Caco-2 (cell line): ENCODE results near the gene NDC1. TPM values are rescaled to one million over a fixed set of nuclear protein-coding genes. Genes with fewer than 3 reads are reported as not detected.

ENCODE experiments used
- BruUV-seq: library from RNA; stranded (reverse); fragments of 400-500 nt; replicated peaks from 2 replicates; lab custom pipeline; 2021; lab: Mats Ljungman, UMichigan
- CTCF ChIA-PET: fragments of 300-600 bp; sonication (Branson Sonifier 250); formaldehyde crosslinking; loops from one replicate; lab custom pipeline; 2022; ENCODE audit warnings: antibody characterized with exemption; lab: Charles Lee
- POLR2A ChIA-PET: fragments of 300-600 bp; sonication (Branson Sonifier 250); formaldehyde crosslinking; loops from one replicate; lab custom pipeline; 2022; ENCODE audit warnings: antibody characterized with exemption; lab: Charles Lee
- DNase-seq, 2 experiments: peaks; one replicate each; pipeline versions ENCODE4 v3.0.0 to v3.0.0-alpha.2; 2020 to 2022
- H3K27me3 ChIP-seq: replicated peaks from 2 replicates; pipeline ENCODE4 v1.6.0; 2011; ENCODE audit warnings: low read length; ENCODE audit not compliant: control insufficient read depth, insufficient read depth
- H3K36me3 ChIP-seq: 2 replicates; pipeline ENCODE4 v1.5.1; 2011; ENCODE audit warnings: low read length; ENCODE audit not compliant: control insufficient read depth, insufficient read depth
- H3K4me1 ChIP-seq: fragments of 250-450 bp; sonication (Bioruptor Pico); 2 replicates; pipeline ENCODE4 v1.5.1; 2020; ENCODE audit warnings: mild to moderate bottlenecking
- H3K4me3 ChIP-seq: 2 replicates; pipeline ENCODE4 v1.5.1; 2011; ENCODE audit warnings: low read depth, mild to moderate bottlenecking, control low read depth, low read length
- H3K9me3 ChIP-seq: fragments of 250-450 bp; sonication (Bioruptor Pico); 2 replicates; pipeline ENCODE4 v1.5.1; 2020; ENCODE audit warnings: mild to moderate bottlenecking, moderate library complexity
- H3K27ac Mint-ChIP-seq: one replicate; pipeline ENCODE4 v1.8.0; 2022; ENCODE audit warnings: mixed read lengths; ENCODE audit not compliant: unreplicated experiment
- H3K27me3 Mint-ChIP-seq: one replicate; pipeline ENCODE4 v1.8.0; 2022; ENCODE audit warnings: mixed read lengths; ENCODE audit not compliant: insufficient read depth, unreplicated experiment
- H3K36me3 Mint-ChIP-seq: one replicate; pipeline ENCODE4 v1.8.0; 2022; ENCODE audit warnings: mild to moderate bottlenecking, mixed read lengths; ENCODE audit not compliant: insufficient read depth, unreplicated experiment
- H3K4me1 Mint-ChIP-seq: one replicate; pipeline ENCODE4 v1.8.0; 2022; ENCODE audit warnings: low read depth, mixed read lengths; ENCODE audit not compliant: unreplicated experiment
- H3K4me3 Mint-ChIP-seq: one replicate; pipeline ENCODE4 v1.8.0; 2022; ENCODE audit warnings: mild to moderate bottlenecking, moderate library complexity, mixed read lengths; ENCODE audit not compliant: unreplicated experiment
- H3K9me3 Mint-ChIP-seq: one replicate; pipeline ENCODE4 v1.8.0; 2022; ENCODE audit warnings: mixed read lengths; ENCODE audit not compliant: unreplicated experiment
- intact Hi-C: fragments of 100-400 bp; cut with micrococcal nuclease; formaldehyde crosslinking; loops from one replicate; pipeline ENCODE4 v1.10.0; 2022; ENCODE audit not compliant: unreplicated experiment
- total RNA-seq: library from RNA; stranded (reverse); gene quantifications from 2 replicates; pipeline ENCODE4 v1.2.3, GENCODE V29; 2022
- TF ChIP-seq, protein P1 (sequence below), 2 experiments: fragments of 200-600 bp in 1 of 2; IDR thresholded peaks; 1 replicate in 1 of 2; 2 replicates in 1 of 2; pipeline versions ENCODE4 v1.5.1 to v1.8.0; 2011 to 2022; ENCODE audit warnings: antibody characterized with exemption in 1 of 2, control low read depth in 1 of 2, inconsistent platforms in 1 of 2, low read depth in 1 of 2, low read length in 1 of 2, mild to moderate bottlenecking in 1 of 2, moderate library complexity in 1 of 2; ENCODE audit not compliant: insufficient read depth in 1 of 2, severe bottlenecking in 1 of 2, unreplicated experiment in 1 of 2

Gene NDC1
- total RNA-seq, 1 experiment from 2014 or later, result 28.8 TPM

DNA sequence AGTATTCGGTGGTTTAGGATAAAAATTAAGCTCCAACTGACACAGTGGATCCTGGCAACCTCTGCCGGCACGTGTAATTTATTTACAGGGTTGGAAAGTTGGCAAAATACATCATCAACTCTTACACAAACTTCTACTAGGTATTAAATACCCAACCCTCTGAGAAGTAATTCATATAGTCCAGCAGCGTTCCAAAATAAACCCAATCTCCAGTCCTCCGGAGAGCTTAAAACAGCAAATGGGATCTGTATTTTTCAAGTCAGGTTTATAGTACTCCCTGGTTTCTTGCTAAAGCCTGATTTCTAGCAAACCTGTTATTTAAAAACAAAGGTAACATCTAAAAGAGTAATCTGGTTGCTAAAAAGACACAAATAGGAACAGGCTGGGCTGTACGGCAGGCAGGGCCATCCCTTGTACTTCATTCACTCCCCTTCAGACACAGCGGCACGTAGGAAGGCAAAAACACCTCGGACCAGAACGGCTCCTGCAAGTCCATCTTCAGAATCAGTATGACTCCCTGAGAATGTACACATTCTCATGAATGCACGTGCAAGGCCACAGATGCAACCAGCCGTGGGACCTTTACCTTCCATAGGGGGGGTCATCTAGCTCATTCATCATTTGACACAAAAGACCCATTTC lies 107.8 kb downstream of the NDC1 start:
- H3K36me3 Mint-ChIP-seq, result no peaks in the 10 kb centered on the region
- no peaks in the 10 kb centered on the region for H3K36me3 ChIP-seq
- DNase-seq, result no peak
- H3K4me3 Mint-ChIP-seq, result no peak overlapping the region
- H3K27me3 ChIP-seq, result no peaks in the 10 kb centered on the region
- no peak overlapping the region for H3K4me3 ChIP-seq
- peaks cover 7% of the 10 kb centered on the region for H3K27me3 Mint-ChIP-seq
- CTCF ChIA-PET, result interaction anchor here (1.0 kb wide), 1 partner anchor 15 kb away, joined by 3 read pairs; no protein-coding TSS in a partner anchor
- H3K4me1 ChIP-seq, result no peaks in the 10 kb centered on the region
- intact Hi-C loops, result no loop called here
- BruUV-seq, result no TSS peak
- POLR2A ChIA-PET, result no interaction called here
- TF ChIP-seq, protein P1, sequence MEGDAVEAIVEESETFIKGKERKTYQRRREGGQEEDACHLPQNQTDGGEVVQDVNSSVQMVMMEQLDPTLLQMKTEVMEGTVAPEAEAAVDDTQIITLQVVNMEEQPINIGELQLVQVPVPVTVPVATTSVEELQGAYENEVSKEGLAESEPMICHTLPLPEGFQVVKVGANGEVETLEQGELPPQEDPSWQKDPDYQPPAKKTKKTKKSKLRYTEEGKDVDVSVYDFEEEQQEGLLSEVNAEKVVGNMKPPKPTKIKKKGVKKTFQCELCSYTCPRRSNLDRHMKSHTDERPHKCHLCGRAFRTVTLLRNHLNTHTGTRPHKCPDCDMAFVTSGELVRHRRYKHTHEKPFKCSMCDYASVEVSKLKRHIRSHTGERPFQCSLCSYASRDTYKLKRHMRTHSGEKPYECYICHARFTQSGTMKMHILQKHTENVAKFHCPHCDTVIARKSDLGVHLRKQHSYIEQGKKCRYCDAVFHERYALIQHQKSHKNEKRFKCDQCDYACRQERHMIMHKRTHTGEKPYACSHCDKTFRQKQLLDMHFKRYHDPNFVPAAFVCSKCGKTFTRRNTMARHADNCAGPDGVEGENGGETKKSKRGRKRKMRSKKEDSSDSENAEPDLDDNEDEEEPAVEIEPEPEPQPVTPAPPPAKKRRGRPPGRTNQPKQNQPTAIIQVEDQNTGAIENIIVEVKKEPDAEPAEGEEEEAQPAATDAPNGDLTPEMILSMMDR (IDR thresholded peaks at IDR 0.05; ENCODE audit: insufficient read depth in 1 of 2, low read depth in 1 of 2, low read length in 1 of 2, severe bottlenecking in 1 of 2, unreplicated experiment in 1 of 2), result no peak
- no peaks in the 10 kb centered on the region for H3K9me3 Mint-ChIP-seq
- H3K9me3 ChIP-seq, result no peaks in the 10 kb centered on the region
- H3K27ac Mint-ChIP-seq, result no peak overlapping the region
- H3K4me1 Mint-ChIP-seq, result no peaks in the 10 kb centered on the region

DNA sequence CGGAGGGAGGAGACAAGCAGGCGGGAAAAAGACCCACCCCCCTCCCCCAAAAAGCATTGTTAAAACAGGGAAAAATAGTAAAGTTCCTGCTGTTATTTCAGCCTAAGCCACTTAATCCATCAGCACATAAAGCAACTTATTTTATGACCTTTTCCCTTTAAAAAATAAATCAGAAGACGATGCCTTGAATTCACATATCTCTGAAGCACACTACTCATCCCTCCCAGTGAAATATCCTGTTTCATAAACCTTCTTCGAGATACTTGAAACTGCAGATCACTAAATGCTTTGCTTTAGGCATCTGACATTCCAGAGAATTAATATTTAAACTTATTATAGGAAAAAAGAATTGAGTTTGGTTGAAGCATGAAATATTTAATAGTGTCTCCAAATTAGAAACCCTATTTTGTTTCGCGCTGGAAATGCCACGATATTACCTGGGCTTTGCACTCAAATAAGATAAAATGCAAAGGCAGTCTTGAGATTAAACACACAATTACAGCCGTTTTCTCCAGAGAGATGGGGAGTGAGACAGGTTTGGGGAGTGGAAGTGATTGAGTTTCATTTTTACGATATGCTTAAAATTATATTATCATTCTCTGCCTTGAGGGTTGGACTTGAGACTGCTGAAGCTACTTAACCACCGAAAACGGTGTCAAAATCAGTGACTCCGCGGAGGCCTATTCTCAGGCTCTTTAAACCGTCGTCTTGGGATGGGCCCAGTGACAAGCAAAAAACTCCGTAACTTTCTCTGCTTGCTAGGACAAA lies 108.5 kb downstream of the NDC1 start:
- H3K36me3 Mint-ChIP-seq, result no peaks in the 10 kb centered on the region
- Histone ChIP-seq H3K4me3 (no peak overlapping the region), H3K27me3 (no peaks in the 10 kb centered on the region), H3K4me1 (no peaks in the 10 kb centered on the region), H3K36me3 (no peaks in the 10 kb centered on the region), H3K9me3 (no peaks in the 10 kb centered on the region)
- H3K27me3 Mint-ChIP-seq, result peaks cover 7% of the 10 kb centered on the region
- no peaks in the 10 kb centered on the region for H3K4me1 Mint-ChIP-seq
- ChIA-PET POLR2A (interaction anchor here (0.6 kb wide), 1 partner anchor 58 kb away, joined by 6 read pairs; no protein-coding TSS in a partner anchor), CTCF (no interaction called here)
- BruUV-seq, result no TSS peak
- no peak overlapping the region for H3K27ac Mint-ChIP-seq
- TF ChIP-seq, protein P1 (IDR thresholded peaks at IDR 0.05; ENCODE audit: insufficient read depth in 1 of 2, low read depth in 1 of 2, low read length in 1 of 2, severe bottlenecking in 1 of 2, unreplicated experiment in 1 of 2), result no peak
- intact Hi-C loops, result no loop called here
- no peak overlapping the region for H3K4me3 Mint-ChIP-seq
- no peaks in the 10 kb centered on the region for H3K9me3 Mint-ChIP-seq
- no peak for DNase-seq

DNA sequence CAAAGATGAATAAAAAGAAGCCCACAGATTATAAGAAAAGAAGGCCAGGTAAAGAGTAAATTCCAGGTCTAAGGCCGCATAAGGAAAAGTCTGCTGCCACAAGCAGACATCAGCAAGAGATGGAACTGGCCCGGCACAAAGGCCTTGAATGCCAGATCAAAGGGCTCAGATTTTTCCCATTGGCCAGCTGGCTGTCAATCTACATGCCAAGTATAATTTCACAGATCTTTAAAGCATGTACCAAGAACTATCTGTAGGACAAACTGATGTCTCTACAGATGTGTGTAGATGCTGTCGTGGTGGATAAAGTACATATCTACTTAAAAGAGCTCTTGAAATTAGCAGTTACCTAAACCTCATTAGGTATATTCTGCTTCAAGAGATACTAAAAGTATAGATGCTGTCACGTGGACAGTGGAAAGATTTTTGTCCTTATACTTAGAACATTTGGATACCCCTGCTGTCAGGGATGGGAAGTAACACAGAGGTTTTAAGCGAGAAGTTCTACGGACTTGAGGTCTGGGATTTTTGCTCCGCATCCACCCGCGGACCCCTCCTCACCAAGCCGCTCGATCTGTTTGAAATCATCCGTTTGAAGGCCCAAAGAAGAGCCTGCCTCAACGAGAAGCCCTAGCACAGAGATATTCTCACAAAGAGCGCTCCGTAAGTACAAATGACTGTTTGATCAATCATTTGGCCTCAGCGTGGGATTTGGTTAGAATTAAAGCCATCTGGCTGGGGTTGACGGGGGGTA lies 109.2 kb downstream of the NDC1 start:
- TF ChIP-seq, protein P1 (IDR thresholded peaks at IDR 0.05; ENCODE audit: insufficient read depth in 1 of 2, low read depth in 1 of 2, low read length in 1 of 2, severe bottlenecking in 1 of 2, unreplicated experiment in 1 of 2), result no peak
- peaks cover 4% of the 10 kb centered on the region for H3K27me3 Mint-ChIP-seq
- no peaks in the 10 kb centered on the region for H3K9me3 Mint-ChIP-seq
- DNase-seq, result no peak
- Histone ChIP-seq H3K4me1 (no peaks in the 10 kb centered on the region), H3K36me3 (no peaks in the 10 kb centered on the region), H3K4me3 (no peak overlapping the region), H3K9me3 (no peaks in the 10 kb centered on the region), H3K27me3 (no peaks in the 10 kb centered on the region)
- H3K27ac Mint-ChIP-seq, result no peak overlapping the region
- H3K4me1 Mint-ChIP-seq, result no peaks in the 10 kb centered on the region
- H3K36me3 Mint-ChIP-seq, result no peaks in the 10 kb centered on the region
- ChIA-PET CTCF (no interaction called here), POLR2A (no interaction called here)
- no peak overlapping the region for H3K4me3 Mint-ChIP-seq
- BruUV-seq, result no TSS peak
- intact Hi-C loops, result no loop called here
